22Rv1 (cell line): ENCODE results near the gene KIDINS220.

ENCODE experiments used
- CTCF ChIP-seq: fragments of 450-650 bp; IDR thresholded peaks from 2 replicates; pipeline ENCODE4 v1.5.1; 2017; ENCODE audit warnings: mild to moderate bottlenecking
- ZFX ChIP-seq: fragments of 450-650 bp; IDR thresholded peaks from 2 replicates; pipeline ENCODE4 v1.6.1; 2017; ENCODE audit warnings: antibody characterized with exemption, borderline replicate concordance

DNA sequence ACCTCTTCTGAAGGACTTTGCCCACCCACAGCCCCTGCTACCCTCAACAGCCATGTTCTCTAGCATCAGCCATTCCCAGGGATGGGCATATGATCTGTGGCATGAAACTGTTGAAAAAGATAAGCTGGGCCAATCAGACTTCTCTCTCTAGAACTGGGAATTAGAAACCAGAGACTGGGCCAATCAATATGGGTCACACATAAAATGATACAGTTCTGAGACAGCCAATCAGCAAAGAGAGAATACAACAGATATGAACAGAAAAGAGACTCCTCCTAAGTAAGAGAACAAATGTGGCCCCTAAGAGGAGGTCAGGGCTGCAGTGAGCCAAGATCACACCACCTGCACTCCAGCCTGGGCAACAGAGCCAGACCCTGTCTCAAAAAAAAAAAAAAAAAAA lies 2.1 kb downstream of the KIDINS220 start:
- TF ChIP-seq CTCF (no peak), ZFX (no peak)
